ENCODE data around the gene NSMCE1.

- TF ChIP-seq CTCF (IDR thresholded peaks at IDR 0.05) (no peak), POLR2AphosphoS5 (IDR thresholded peaks at IDR 0.05) (no peak), POLR2A (IDR thresholded peaks at IDR 0.05) (no peak)
These were observed 16.9 kb downstream of the NSMCE1 start for GRCh38 chr16:27251541-27252205.
